Duodenal mucosa (tissue), 2 donors: ENCODE results near the gene TMEM204.

Source experiments
- H3K27ac ChIP-seq: one replicate; pipeline ENCODE4 v1.7.0; 2013; ENCODE audit warnings: low read depth, low read length
- H3K27me3 ChIP-seq, 2 donors: one replicate each; pipeline ENCODE4 v1.7.0; 2013; ENCODE audit warnings: low read length in 2 of 2, control low read depth in 1 of 2; ENCODE audit not compliant: insufficient read depth in 2 of 2, control insufficient read depth in 1 of 2
- H3K36me3 ChIP-seq, 2 donors: one replicate each; pipeline ENCODE4 v1.7.0; 2013; ENCODE audit warnings: low read length in 2 of 2, control low read depth in 1 of 2; ENCODE audit not compliant: insufficient read depth in 2 of 2, control insufficient read depth in 1 of 2
- H3K4me1 ChIP-seq, 2 donors: one replicate each; pipeline ENCODE4 v1.7.0; 2013; ENCODE audit warnings: low read length in 2 of 2, control low read depth in 1 of 2; ENCODE audit not compliant: insufficient read depth in 2 of 2, control insufficient read depth in 1 of 2
- H3K4me3 ChIP-seq, 2 donors: one replicate each; pipeline ENCODE4 v1.7.0; 2013; ENCODE audit warnings: low read length in 2 of 2, low read depth in 1 of 2
- H3K9ac ChIP-seq, 2 donors: one replicate each; pipeline ENCODE4 v1.7.0; 2013; ENCODE audit warnings: low read length in 2 of 2, low read depth in 1 of 2
- H3K9me3 ChIP-seq, 2 donors: one replicate each; pipeline ENCODE4 v1.7.0; 2013; ENCODE audit warnings: low read length in 2 of 2, control low read depth in 1 of 2; ENCODE audit not compliant: control insufficient read depth in 1 of 2

Gene TMEM204

GRCh38 chr16:1492923-1493745 lies 40.3 kb upstream of the TMEM204 start, which contains the start of gene TELO2:
Gene TELO2 (plus strand): TSS chr16:1493360. CDS start chr16:1494282, 922 bp downstream.
- Histone ChIP-seq H3K4me1 (peaks cover 17 to 22% of the 10 kb centered on the region in 2 donors), H3K36me3 (peaks cover 0 to 35% of the 10 kb centered on the region in 2 donors), H3K9ac (peak within 1 kb of the TSS; percentile 65 to 66), H3K4me3 (peak within 1 kb of the TSS; percentile 72 to 83), H3K27ac (peak within 1 kb of the TSS; percentile 60), H3K27me3 (no peaks in the 10 kb centered on the region), H3K9me3 (no peaks in the 10 kb centered on the region)

GRCh38 chr16:1493746-1494094 lies 39.7 kb upstream of the TMEM204 start:
- peak overlapping the region; percentile 58 to 65 for H3K9ac ChIP-seq
- H3K4me1 ChIP-seq: peaks cover 17 to 22% of the 10 kb centered on the region in 2 donors
- no peak overlapping the region for H3K27ac ChIP-seq
- H3K9me3 ChIP-seq: no peaks in the 10 kb centered on the region
- no peaks in the 10 kb centered on the region for H3K27me3 ChIP-seq
- peak overlapping the region; percentile 72 to 83 for H3K4me3 ChIP-seq
- peaks cover 0 to 35% of the 10 kb centered on the region in 2 donors for H3K36me3 ChIP-seq

GRCh38 chr16:1494129-1494640 lies 39.3 kb upstream of the TMEM204 start:
- Histone ChIP-seq H3K4me3 (peak overlapping the region; percentile 72 to 83), H3K27me3 (no peaks in the 10 kb centered on the region), H3K9me3 (no peaks in the 10 kb centered on the region), H3K9ac (peak overlapping the region; percentile 58 to 65), H3K27ac (no peak overlapping the region), H3K4me1 (peaks cover 17 to 22% of the 10 kb centered on the region in 2 donors), H3K36me3 (peaks cover 0 to 39% of the 10 kb centered on the region in 2 donors)

- peak overlapping the region in 1 of 2 donors; percentile 83 for H3K4me3 ChIP-seq
- H3K27me3 ChIP-seq: no peaks in the 10 kb centered on the region
- H3K27ac ChIP-seq: no peak overlapping the region
- peaks cover 0 to 44% of the 10 kb centered on the region in 2 donors for H3K36me3 ChIP-seq
- no peak overlapping the region for H3K9ac ChIP-seq
- peaks cover 17 to 22% of the 10 kb centered on the region in 2 donors for H3K4me1 ChIP-seq
- no peaks in the 10 kb centered on the region for H3K9me3 ChIP-seq
Observed at GRCh38 chr16:1494711-1495110, 38.8 kb upstream of the TMEM204 start.

- no peaks in the 10 kb centered on the region for H3K9me3 ChIP-seq
- peaks cover 17 to 22% of the 10 kb centered on the region in 2 donors for H3K4me1 ChIP-seq
- no peaks in the 10 kb centered on the region for H3K27me3 ChIP-seq
- peaks cover 0 to 51% of the 10 kb centered on the region in 2 donors for H3K36me3 ChIP-seq
- H3K27ac ChIP-seq: no peak overlapping the region
- no peak overlapping the region for H3K4me3 ChIP-seq
- H3K9ac ChIP-seq: no peak overlapping the region
Observed at GRCh38 chr16:1495211-1495888, 38.1 kb upstream of the TMEM204 start.

GRCh38 chr16:1495889-1496262 lies 37.6 kb upstream of the TMEM204 start:
- Histone ChIP-seq H3K4me3 (no peak overlapping the region), H3K27me3 (no peaks in the 10 kb centered on the region), H3K9ac (no peak overlapping the region), H3K27ac (no peak overlapping the region), H3K9me3 (no peaks in the 10 kb centered on the region), H3K4me1 (peaks cover 17 to 22% of the 10 kb centered on the region in 2 donors), H3K36me3 (peaks cover 0 to 54% of the 10 kb centered on the region in 2 donors)

- Histone ChIP-seq H3K4me3 (no peak overlapping the region), H3K36me3 (peaks cover 0 to 60% of the 10 kb centered on the region in 2 donors), H3K9ac (no peak overlapping the region), H3K27ac (no peak overlapping the region), H3K9me3 (no peaks in the 10 kb centered on the region), H3K27me3 (no peaks in the 10 kb centered on the region), H3K4me1 (peaks cover 17 to 22% of the 10 kb centered on the region in 2 donors)
Observed at GRCh38 chr16:1496464-1496863, 37.0 kb upstream of the TMEM204 start.

- Histone ChIP-seq H3K9ac (no peak overlapping the region), H3K4me1 (peaks cover 17 to 22% of the 10 kb centered on the region in 2 donors), H3K4me3 (no peak overlapping the region), H3K27ac (no peak overlapping the region), H3K36me3 (peaks cover 6 to 66% of the 10 kb centered on the region in 2 donors), H3K9me3 (no peaks in the 10 kb centered on the region), H3K27me3 (no peaks in the 10 kb centered on the region)
Observed at GRCh38 chr16:1497014-1497598, 36.4 kb upstream of the TMEM204 start.

- H3K4me1 ChIP-seq: peaks cover 7 to 10% of the 10 kb centered on the region in 2 donors
- H3K9me3 ChIP-seq: no peaks in the 10 kb centered on the region
- no peak overlapping the region for H3K9ac ChIP-seq
- peaks cover 12 to 79% of the 10 kb centered on the region in 2 donors for H3K36me3 ChIP-seq
- H3K27me3 ChIP-seq: no peaks in the 10 kb centered on the region
- no peak overlapping the region for H3K27ac ChIP-seq
- no peak overlapping the region for H3K4me3 ChIP-seq
Observed at GRCh38 chr16:1498899-1499676, 34.4 kb upstream of the TMEM204 start.
